ENCODE results near the gene EEIG1.

DNA sequence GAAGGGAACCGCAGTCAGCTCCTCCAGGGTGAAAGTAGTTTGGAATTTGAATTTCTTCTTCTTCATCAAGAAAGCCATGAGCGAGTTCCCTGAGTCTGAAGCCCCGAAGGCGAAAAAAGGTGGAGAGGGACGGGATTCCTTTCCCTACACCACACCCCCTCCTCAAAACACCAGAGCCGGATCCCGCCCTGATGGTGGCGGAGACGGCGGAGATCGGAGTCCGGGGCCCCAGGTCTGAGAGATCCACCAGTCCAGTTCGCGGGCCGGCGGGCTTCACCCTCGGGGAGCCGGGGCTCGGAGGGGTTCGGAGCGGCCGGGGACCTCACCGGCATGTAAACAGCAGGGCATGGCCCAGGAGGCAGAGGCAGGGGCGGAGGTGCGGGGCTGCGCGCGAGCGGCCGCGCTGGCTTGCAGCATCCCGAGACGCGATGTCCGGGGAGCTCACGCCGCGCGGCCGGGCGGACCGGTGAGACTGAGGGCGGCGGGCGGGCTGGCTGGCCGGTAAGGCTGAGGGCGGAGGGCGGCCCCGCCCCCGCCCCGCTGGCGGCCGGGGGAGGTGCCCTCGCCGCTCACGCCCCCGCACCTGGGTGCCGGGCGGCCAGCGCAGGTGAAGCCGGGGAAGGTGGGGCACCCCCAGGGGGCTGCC lies 606 bp downstream of the EEIG1 start:
- no peak for TF ChIP-seq EZH2 (IDR thresholded peaks at IDR 0.05; ENCODE audit: low read length)
- TF ChIP-seq, protein P1, sequence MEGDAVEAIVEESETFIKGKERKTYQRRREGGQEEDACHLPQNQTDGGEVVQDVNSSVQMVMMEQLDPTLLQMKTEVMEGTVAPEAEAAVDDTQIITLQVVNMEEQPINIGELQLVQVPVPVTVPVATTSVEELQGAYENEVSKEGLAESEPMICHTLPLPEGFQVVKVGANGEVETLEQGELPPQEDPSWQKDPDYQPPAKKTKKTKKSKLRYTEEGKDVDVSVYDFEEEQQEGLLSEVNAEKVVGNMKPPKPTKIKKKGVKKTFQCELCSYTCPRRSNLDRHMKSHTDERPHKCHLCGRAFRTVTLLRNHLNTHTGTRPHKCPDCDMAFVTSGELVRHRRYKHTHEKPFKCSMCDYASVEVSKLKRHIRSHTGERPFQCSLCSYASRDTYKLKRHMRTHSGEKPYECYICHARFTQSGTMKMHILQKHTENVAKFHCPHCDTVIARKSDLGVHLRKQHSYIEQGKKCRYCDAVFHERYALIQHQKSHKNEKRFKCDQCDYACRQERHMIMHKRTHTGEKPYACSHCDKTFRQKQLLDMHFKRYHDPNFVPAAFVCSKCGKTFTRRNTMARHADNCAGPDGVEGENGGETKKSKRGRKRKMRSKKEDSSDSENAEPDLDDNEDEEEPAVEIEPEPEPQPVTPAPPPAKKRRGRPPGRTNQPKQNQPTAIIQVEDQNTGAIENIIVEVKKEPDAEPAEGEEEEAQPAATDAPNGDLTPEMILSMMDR (optimal IDR thresholded peaks at IDR 0.05 in 1 of 3, IDR thresholded peaks at IDR 0.05 in 1 of 3, conservative IDR thresholded peaks at IDR 0.05 in 1 of 3; ENCODE audit: extremely low read depth in 1 of 3, insufficient read depth in 2 of 3, low read length in 3 of 3): no peak
